ENCODE data around the gene EPHA7. TPM values are rescaled to one million over a fixed set of nuclear protein-coding genes. Genes with fewer than 3 reads are reported as not detected.

The EPHA7 gene
- total RNA-seq, 1 experiment from 2014 or later: not detected

DNA sequence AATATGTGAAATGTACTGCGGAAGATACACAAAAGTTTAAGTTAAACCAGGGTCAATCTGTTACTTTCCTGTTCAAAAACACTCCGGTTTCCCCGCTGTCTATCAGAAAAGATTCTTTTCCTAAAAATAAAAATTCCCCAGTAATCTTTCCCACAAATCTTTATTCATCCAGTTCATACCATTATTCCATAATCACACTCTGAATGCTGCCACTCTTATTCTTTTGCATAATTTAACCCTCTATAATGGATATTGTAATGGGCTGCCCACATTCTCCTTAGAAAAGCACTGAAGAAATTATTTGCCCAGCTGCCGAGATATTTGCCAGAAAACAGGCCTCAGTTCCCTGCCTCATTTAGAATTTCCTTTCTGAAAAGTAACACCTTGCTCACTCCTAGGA, 68.6 kb downstream of the EPHA7 start:
- RAD21 ChIA-PET (ENCODE audit: low non-redundant PET in 1 of 2, low total read pairs in 2 of 2, uncharacterized antibody in 2 of 2, unreplicated experiment in 2 of 2): no interaction called here
- no peaks in the 10 kb centered on the region for H3K27me3 ChIP-seq (ENCODE audit: insufficient read depth, low read length)
- no peaks in the 10 kb centered on the region for H4K20me1 ChIP-seq (ENCODE audit: insufficient read depth)
- CTCF ChIA-PET: no interaction called here
- H3K4me2 ChIP-seq (ENCODE audit: low read length): no peak overlapping the region
- no peaks in the 10 kb centered on the region for H3K79me2 ChIP-seq (ENCODE audit: insufficient read depth, low read length)
- DNase-seq (ENCODE audit: low read depth, low spot score): no peak
- POLR2A ChIA-PET: no interaction called here
- no peaks in the 10 kb centered on the region for H3K9me2 ChIP-seq (ENCODE audit: insufficient read depth)
- no peak overlapping the region for H3K27ac ChIP-seq (ENCODE audit: low read depth, low read length)
- H3K9me3 ChIP-seq (ENCODE audit: control insufficient read depth in 1 of 2, insufficient read depth in 1 of 2, low read depth in 1 of 2, low read length in 2 of 2): peaks cover 5% of the 10 kb centered on the region in 2 experiments; a peak in 2 of 4 replicates
- H2AFZ ChIP-seq (ENCODE audit: low read depth, low read length, poor library complexity, severe bottlenecking): no peak overlapping the region
- TF ChIP-seq POLR2AphosphoS5 (IDR thresholded peaks at IDR 0.05; ENCODE audit: low read depth, low read length) (no peak), SP1 (IDR thresholded peaks at IDR 0.05; ENCODE audit: low read depth) (no peak), ZFX (IDR thresholded peaks at IDR 0.05) (no peak), TCF7L2 (IDR thresholded peaks at IDR 0.05; ENCODE audit: borderline replicate concordance, extremely low read depth, insufficient read depth, insufficient read length) (no peak), FOSL1 (IDR thresholded peaks at IDR 0.05; ENCODE audit: low read depth) (no peak), SRF (IDR thresholded peaks at IDR 0.05; ENCODE audit: low read depth) (no peak), JUND (IDR thresholded peaks at IDR 0.05) (no peak), EZH2phosphoT487 (IDR thresholded peaks at IDR 0.05; ENCODE audit: borderline replicate concordance) (no peak), ZNF274 (IDR thresholded peaks at IDR 0.05; ENCODE audit: low read depth, low read length) (no peak), EZH2 (IDR thresholded peaks at IDR 0.05) (no peak), POLR2A (IDR thresholded peaks at IDR 0.05; ENCODE audit: borderline replicate concordance, extremely low read depth, insufficient read depth, insufficient read length) (no peak), EGR1 (IDR thresholded peaks at IDR 0.05; ENCODE audit: low read depth) (no peak), YY1 (IDR thresholded peaks at IDR 0.05; ENCODE audit: extremely low read depth, insufficient replicate concordance, low read depth, low read length) (no peak)
- TF ChIP-seq, protein P1, sequence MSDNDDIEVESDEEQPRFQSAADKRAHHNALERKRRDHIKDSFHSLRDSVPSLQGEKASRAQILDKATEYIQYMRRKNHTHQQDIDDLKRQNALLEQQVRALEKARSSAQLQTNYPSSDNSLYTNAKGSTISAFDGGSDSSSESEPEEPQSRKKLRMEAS (IDR thresholded peaks at IDR 0.05): no peak
- TF ChIP-seq, protein P2, sequence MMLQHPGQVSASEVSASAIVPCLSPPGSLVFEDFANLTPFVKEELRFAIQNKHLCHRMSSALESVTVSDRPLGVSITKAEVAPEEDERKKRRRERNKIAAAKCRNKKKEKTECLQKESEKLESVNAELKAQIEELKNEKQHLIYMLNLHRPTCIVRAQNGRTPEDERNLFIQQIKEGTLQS (IDR thresholded peaks at IDR 0.05): no peak
- TF ChIP-seq, protein P3, sequence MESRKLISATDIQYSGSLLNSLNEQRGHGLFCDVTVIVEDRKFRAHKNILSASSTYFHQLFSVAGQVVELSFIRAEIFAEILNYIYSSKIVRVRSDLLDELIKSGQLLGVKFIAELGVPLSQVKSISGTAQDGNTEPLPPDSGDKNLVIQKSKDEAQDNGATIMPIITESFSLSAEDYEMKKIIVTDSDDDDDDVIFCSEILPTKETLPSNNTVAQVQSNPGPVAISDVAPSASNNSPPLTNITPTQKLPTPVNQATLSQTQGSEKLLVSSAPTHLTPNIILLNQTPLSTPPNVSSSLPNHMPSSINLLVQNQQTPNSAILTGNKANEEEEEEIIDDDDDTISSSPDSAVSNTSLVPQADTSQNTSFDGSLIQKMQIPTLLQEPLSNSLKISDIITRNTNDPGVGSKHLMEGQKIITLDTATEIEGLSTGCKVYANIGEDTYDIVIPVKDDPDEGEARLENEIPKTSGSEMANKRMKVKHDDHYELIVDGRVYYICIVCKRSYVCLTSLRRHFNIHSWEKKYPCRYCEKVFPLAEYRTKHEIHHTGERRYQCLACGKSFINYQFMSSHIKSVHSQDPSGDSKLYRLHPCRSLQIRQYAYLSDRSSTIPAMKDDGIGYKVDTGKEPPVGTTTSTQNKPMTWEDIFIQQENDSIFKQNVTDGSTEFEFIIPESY (IDR thresholded peaks at IDR 0.05; ENCODE audit: extremely low read depth, insufficient replicate concordance, low read length): no peak
- no peaks in the 10 kb centered on the region for H3K36me3 ChIP-seq (ENCODE audit: control insufficient read depth in 1 of 2, insufficient read depth in 2 of 2, low read length in 2 of 2)
- no peak overlapping the region for H3K9ac ChIP-seq (ENCODE audit: low read length)
- ATAC-seq: no peak
- no peak overlapping the region for H3K4me3 ChIP-seq (replicated peaks in 1 of 2; ENCODE audit: low read depth in 1 of 2, low read length in 2 of 2)
- H3K4me1 ChIP-seq (ENCODE audit: control insufficient read depth in 1 of 2, insufficient read depth in 2 of 2, low read length in 2 of 2): no peaks in the 10 kb centered on the region
- no TSS peak for BruUV-seq (replicated peaks)
- intact Hi-C loops (cut with micrococcal nuclease): no loop called here
